ENCODE measurements around the gene NSUN4. TPM values are rescaled to one million over a fixed set of nuclear protein-coding genes. Genes with fewer than 3 reads are reported as not detected.

Gene NSUN4
- total and polyA plus RNA-seq, 9 of the 15 experiments (the other 6 are each of a cell fraction or from before 2014, with no cell fraction given) = 33.4 to 60.2 (median 46.3) TPM

GRCh38 chr1:46370214-46370633 lies 29.6 kb downstream of the NSUN4 start (continued):
- TF ChIP-seq NFATC3 (IDR thresholded peaks at IDR 0.05) (no peak), HMBOX1 (IDR thresholded peaks at IDR 0.05) (peak; percentile 87), SAFB2 (IDR thresholded peaks at IDR 0.05; ENCODE audit: borderline replicate concordance, low read depth, low read length, severe bottlenecking) (no peak), POLR3G (IDR thresholded peaks at IDR 0.05; ENCODE audit: extremely low read depth, insufficient read length, insufficient replicate concordance) (no peak), ETV1 (tag; conservative IDR thresholded peaks at IDR 0.05; ENCODE audit: low read depth) (0 out of 2 replicates have a peak, but pooled peaks have one; percentile 20), THAP7 (CRISPR knock-in tag; IDR thresholded peaks at IDR 0.05) (no peak), NONO (IDR thresholded peaks at IDR 0.05; ENCODE audit: low read depth in 2 of 2, low read length in 1 of 2) (no peak), RBM25 (IDR thresholded peaks at IDR 0.05; ENCODE audit: low read depth, low read length, severe bottlenecking) (peak; percentile 73), CTBP1 (IDR thresholded peaks at IDR 0.05; ENCODE audit: borderline replicate concordance) (no peak; the same call in 1 of the 2 replicates), TCFL5 (CRISPR knock-in tag; conservative IDR thresholded peaks at IDR 0.05) (no peak), ELF4 (CRISPR knock-in tag; IDR thresholded peaks at IDR 0.05) (no peak), RBFOX2 (IDR thresholded peaks at IDR 0.05; ENCODE audit: low read depth, low read length) (no peak), ATF7 (IDR thresholded peaks at IDR 0.05) (peak; percentile 55; the same call in 1 of the 2 replicates), TCF3 (CRISPR knock-in tag; IDR thresholded peaks at IDR 0.05) (peak; percentile 82), ZZZ3 (IDR thresholded peaks at IDR 0.05) (no peak), USF2 (CRISPR knock-in tag; IDR thresholded peaks at IDR 0.05) (peak; percentile 88), POLR2AphosphoS5 (IDR thresholded peaks at IDR 0.05; ENCODE audit: control insufficient read depth, insufficient read depth, low read depth, low read length) (no peak), ZFP1 (CRISPR knock-in tag; IDR thresholded peaks at IDR 0.05) (no peak), ZNF589 (CRISPR knock-in tag; IDR thresholded peaks at IDR 0.05; ENCODE audit: low read depth) (no peak), TOE1 (IDR thresholded peaks at IDR 0.05; ENCODE audit: borderline replicate concordance) (peak; percentile 82; the same call in 1 of the 2 replicates), TOE1 (CRISPR knock-in tag; IDR thresholded peaks at IDR 0.05; ENCODE audit: borderline replicate concordance, low read depth) (no peak), ESRRA (IDR thresholded peaks at IDR 0.05; ENCODE audit: borderline replicate concordance, low read depth) (peak; percentile 47; the same call in 1 of the 2 replicates), FOSL1 (tag; conservative IDR thresholded peaks at IDR 0.05) (peak; percentile 73), ZNF717 (CRISPR knock-in tag; IDR thresholded peaks at IDR 0.05) (no peak), CAMTA2 (CRISPR knock-in tag; conservative IDR thresholded peaks at IDR 0.05) (no peak)
